Stimulated activated CD8-positive, alpha-beta memory T cell treated with anti-CD3 and anti-CD28 coated beads, Interleukin-15, amount 100 ng/mL, for 48 hours (primary cell): ENCODE measurements around the gene TBCE.
"Not testable (repeated sequence)": the region's sequence is repeated elsewhere in the genome, so short reads cannot be mapped to it uniquely, and the experiment has no call there.

Source experiments
- DNase-seq, 2 donors: peaks; one replicate each; pipeline ENCODE4 v3.0.0-alpha.2; 2020; ENCODE audit warnings: low read depth in 2 of 2

Gene TBCE

DNA sequence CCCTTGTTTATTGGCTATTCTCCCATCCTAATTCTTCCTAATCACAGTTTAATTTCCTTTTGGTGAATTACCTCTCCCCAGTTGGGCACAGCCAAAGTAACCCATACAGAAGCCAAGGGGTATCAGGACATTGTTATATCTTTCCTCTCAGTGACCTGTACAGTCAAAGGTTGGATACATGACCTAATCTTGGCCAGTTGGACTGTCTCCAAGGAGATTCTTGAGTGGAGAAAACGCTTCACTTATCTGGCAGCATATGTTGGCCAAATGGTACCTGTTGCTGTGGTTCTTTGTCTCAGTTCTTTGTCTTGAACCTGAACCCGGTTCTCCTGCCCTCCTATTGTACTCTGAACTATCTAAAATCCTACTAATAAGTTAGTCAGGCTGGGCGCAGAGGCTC, 15.3 kb upstream of the TBCE start:
- DNase-seq: no peak

GRCh38 chr1:235357485-235358373, 9.5 kb upstream of the TBCE start:
- no peak for DNase-seq

GRCh38 chr1:235358899-235359298, 8.3 kb upstream of the TBCE start:
- no peak for DNase-seq

DNA sequence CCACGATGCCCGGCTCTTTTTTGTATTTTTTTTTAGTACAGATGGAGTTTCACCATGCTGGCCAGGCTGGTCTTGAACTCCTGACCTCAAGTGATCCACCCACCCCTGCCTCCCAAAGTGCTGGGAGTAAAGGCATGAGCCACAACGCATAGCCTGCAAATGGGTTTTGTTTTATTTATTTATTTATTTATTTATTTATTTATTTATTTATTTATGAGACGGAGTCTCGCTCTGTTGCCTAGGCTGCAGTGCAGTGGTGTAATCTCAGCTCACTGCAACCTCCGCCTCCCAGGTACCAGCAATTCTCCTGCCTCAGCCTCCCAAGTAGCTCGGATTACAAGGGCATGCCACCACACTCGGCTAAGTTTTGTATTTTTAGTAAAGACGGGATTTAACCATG, 3.0 kb upstream of the TBCE start:
- not testable (repeated sequence) for DNase-seq

GRCh38 chr1:235366286-235366685, 941 bp upstream of the TBCE start:
- peak; percentile 22 to 25 for DNase-seq

- no peak for DNase-seq
Measured at GRCh38 chr1:235368428-235368827, 1.2 kb downstream of the TBCE start.

- DNase-seq: no peak
Measured at GRCh38 chr1:235369802-235370201, 2.6 kb downstream of the TBCE start.

DNA sequence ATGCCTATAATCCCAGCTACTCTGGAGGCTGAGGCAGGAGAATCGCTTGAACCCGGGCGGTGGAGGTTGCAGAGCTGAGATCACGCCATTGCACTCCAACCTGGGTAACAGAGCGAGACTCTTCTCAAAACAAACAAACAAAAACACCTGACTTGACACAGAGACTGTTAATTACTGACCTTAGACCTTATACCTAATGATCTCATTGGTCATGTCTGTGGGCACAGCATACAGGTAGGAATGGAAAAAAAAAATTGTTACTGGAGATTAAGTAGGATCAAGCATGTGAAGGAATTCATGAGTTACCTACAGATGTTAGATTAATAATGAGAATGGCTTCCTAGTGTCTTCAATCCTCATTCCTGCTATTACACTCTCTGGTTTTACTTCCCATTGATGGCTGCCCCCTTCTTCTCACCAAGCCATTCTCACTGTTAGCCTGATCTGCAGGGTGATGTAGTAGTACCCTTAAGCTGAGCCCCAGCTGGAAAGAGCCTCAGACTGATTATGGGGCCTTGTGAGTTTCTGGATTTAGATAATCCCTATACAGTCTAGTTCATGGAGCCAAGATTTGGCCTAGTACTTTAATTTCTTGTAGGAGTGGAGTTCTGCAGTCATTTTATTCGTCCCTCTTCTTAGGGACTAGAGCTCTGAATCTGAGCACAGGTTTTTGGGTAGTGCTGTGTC, 8.8 kb downstream of the TBCE start:
- no peak for DNase-seq

GRCh38 chr1:235378134-235378735, 11.0 kb downstream of the TBCE start:
- DNase-seq: not testable (repeated sequence)

DNA sequence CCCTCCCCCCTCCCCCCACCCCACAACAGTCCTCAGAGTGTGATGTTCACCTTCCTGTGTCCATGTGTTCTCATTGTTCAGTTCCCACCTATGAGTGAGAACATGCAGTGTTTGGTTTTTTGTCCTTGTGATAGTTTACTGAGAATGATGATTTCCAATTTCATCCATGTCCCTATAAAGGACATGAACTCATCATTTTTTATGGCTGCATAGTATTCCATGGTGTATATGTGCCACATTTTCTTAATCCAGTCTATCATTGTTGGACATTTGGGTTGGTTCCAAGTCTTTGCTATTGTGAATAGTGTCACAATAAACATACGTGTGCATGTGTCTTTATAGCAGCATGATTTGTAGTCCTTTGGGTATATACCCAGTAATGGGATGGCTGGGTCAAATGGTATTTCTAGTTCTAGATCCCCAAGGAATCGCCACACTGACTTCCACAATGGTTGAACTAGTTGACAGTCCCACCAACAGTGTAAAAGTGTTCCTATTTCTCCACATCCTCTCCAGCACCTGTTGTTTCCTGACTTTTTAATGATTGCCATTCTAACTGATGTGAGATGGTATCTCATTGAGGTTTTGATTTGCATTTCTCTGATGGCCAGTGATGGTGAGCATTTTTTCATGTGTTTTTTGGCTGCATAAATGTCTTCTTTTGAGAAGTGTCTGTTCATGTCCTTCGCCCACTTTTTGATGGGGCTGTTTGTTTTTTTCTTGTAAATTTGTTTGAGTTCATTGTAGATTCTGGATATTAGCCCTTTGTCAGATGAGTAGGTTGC, 14.9 kb downstream of the TBCE start:
- not testable (repeated sequence) for DNase-seq

- DNase-seq: not testable (repeated sequence)
Measured at GRCh38 chr1:235385633-235386032, 18.4 kb downstream of the TBCE start.

- DNase-seq: no peak
Measured at GRCh38 chr1:235391874-235392273, 24.6 kb downstream of the TBCE start.

DNA sequence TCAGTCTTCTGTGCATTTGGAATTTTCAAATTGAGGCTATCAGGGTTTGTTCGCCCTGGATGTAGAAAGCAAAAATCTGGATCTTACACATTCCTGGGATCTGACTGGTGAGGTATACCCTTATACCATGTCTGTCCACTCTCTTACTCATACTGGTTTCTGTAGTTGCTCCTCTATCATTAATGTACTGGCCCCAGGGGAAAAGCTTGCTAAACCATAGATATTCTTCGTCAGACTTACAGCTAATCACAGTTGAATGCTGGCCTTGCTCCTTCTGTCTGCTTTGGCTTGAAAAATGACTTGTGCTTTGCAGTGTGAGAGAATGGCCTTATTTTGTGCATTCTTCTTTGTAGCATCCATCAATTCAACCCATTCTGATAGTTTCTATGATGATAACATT, 30.5 kb downstream of the TBCE start:
- no peak for DNase-seq

- DNase-seq: no peak
Measured at GRCh38 chr1:235399661-235400060, 32.4 kb downstream of the TBCE start.

- DNase-seq: no peak
Measured at GRCh38 chr1:235401251-235401650, 34.0 kb downstream of the TBCE start.

- no peak for DNase-seq
Measured at GRCh38 chr1:235402457-235403200, 35.4 kb downstream of the TBCE start.

DNA sequence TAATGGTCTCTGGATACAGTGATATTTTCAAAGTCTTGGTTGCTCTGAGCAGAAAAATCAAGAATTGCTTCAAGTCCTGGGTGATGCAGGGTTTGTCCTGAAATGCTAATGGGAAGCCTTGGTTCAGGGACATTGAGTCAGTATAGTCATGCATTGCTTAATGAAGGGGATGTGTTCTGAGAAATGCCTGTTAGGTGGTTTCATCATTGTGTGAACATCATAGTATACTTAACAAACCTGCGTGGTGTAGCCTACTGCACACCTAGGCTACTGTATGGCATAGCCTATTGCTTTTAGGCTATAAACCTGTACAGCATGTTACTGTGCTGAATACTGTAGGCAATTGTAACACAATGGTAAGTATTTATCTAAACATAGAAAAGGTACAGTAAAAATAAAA, 36.4 kb downstream of the TBCE start:
- no peak for DNase-seq

- no peak for DNase-seq
Measured at GRCh38 chr1:235404190-235404589, 37.0 kb downstream of the TBCE start.

DNA sequence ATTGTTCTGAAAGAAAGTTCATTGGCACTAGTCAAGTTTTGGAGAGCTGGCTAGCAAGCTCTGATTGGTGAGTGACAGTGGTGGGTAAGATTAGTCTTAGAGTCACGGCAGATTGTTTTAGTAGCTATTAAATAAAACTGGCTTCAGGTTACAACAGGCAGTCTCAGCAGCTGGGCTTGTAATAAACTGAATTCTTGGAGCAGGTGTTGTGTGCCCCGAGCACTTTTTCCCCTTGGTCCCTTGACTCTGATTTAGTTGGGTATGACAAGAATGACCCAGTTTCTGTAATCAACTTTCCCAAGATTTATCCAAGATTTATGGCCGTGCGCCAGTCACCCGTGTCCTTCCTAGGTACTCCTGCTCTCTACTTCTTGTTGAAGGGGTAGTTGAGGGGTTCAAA, 40.2 kb downstream of the TBCE start:
- no peak for DNase-seq

DNA sequence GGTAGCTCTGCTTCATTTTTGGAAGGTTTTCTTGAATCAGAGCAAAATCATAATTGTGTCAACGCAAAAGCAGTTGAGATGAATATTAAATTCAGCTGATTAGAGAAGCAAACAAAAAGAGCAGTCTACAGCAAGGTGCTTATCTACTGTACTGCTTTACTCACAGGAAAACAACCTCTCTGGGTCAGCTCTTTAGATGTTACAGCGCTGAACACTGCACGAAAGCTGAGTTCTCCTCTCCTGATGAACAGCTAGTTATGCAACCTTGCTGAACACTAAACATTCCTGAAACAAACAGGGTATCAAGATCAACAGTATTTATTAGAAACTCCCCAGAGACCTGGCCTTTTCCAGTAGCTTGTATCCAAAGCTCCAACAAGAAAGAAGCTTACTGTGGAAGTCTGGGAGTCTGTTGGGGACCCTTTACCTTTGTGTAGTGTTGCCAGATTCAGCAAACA, 41.3 kb downstream of the TBCE start:
- DNase-seq: no peak
